Left lung (tissue), 14 donors: ENCODE data around the gene ZNF30. TPM values are rescaled to one million over a fixed set of nuclear protein-coding genes. Genes with fewer than 3 reads are reported as not detected.

Experiments used
- ATAC-seq: fragments of 200-7000 bp; cut with Tn5 transposase; one replicate; pipeline ENCODE4 v1.9.1; 2020; ENCODE audit warnings: moderate library complexity
- DNase-seq, 4 donors: peaks; one replicate each; pipeline ENCODE4 v3.0.0-alpha.2; 2013 to 2020
- H3K27ac ChIP-seq, 2 donors: fragments of 200-600 bp; sonication (generic) in 1 of 2; one replicate each; pipeline versions ENCODE4 v1.5.0 to v1.8.0; 2020 to 2021
- H3K27me3 ChIP-seq, 2 donors: fragments of 200-600 bp; sonication (generic) in 1 of 2; one replicate each; pipeline versions ENCODE4 v1.5.0 to v1.8.0; 2020 to 2021
- H3K36me3 ChIP-seq, 2 donors: fragments of 200-600 bp; sonication (generic) in 1 of 2; one replicate each; pipeline versions ENCODE4 v1.5.0 to v1.8.0; 2020 to 2021
- H3K4me1 ChIP-seq, 2 donors: fragments of 200-600 bp; one replicate each; pipeline ENCODE4 v1.8.0; 2021
- H3K4me3 ChIP-seq, 2 donors: fragments of 200-600 bp; sonication (generic) in 1 of 2; one replicate each; pipeline versions ENCODE4 v1.5.0 to v1.8.0; 2020 to 2021; ENCODE audit warnings: mild to moderate bottlenecking in 1 of 2
- H3K9me3 ChIP-seq, 2 donors: fragments of 200-600 bp; sonication (generic) in 1 of 2; one replicate each; pipeline versions ENCODE4 v1.5.0 to v1.8.0; 2020 to 2021
- intact Hi-C, 2 donors: fragments of 100-400 bp; cut with DNase I; formaldehyde crosslinking; loops; one replicate each; pipeline versions ENCODE4 v1.11.2 to v1.14.2; 2022
- long read RNA-seq, 12 donors: library from polyadenylated mRNA in 2 of 12; unstranded in 2 of 12; transcript quantifications; one replicate each; pipeline ENCODE4 v2.0.0 and lab custom pipeline, GENCODE V29; 2019 to 2026
- polyA plus RNA-seq, 6 donors: library from polyadenylated mRNA; unstranded; fragments of 120-200 nt; gene quantifications; one replicate each; pipeline ENCODE4 v1.2.1, GENCODE V29; 2013; ENCODE audit not compliant: insufficient read length in 6 of 6
- total RNA-seq, 2 donors: library from RNA; stranded (reverse); fragmentation: NEBNext Ultra II Directional; extraction: Animal tissue kit (Norgen Biotek cat#: 25700); gene quantifications; one replicate each; pipeline ENCODE4 v1.2.1, GENCODE V29; 2021
- TF ChIP-seq, protein P1 (sequence below), 2 donors: fragments of 200-600 bp; sonication (generic) in 1 of 2; IDR thresholded peaks; one replicate each; pipeline versions ENCODE4 v1.5.0 to v1.8.0; 2021; ENCODE audit warnings: antibody characterized with exemption in 2 of 2
- donor health status: DM: no; HTN: yes; CAD: no.
- donor health status: DM: no; HTN: no; CAD: no.

Gene ZNF30
- total RNA-seq: 1 to 10 TPM; 3.5 to 4.3 TPM
- 10 to 100 TPM in 1 of 6 donors, 1 to 10 TPM in 5; 6.4 to 10.4 (median 8.4) TPM for polyA plus RNA-seq
- long read RNA-seq, donor 1, partial matches to known transcripts: 0 of 2 reads
- long read RNA-seq, donor 1, other reads (novel, unspliced or antisense): 0 of 2 reads
- long read RNA-seq, donor 2, partial matches to known transcripts: 0 of 1 reads
- long read RNA-seq, donor 2, other reads (novel, unspliced or antisense): 0 of 1 reads
- long read RNA-seq, donor 3, partial matches to known transcripts: 0 of 1 reads
- long read RNA-seq, donor 3, other reads (novel, unspliced or antisense): 0 of 1 reads
- long read RNA-seq, donor 4, partial matches to known transcripts: 0 of 1 reads
- long read RNA-seq, donor 4, other reads (novel, unspliced or antisense): 1 of 1 reads
- long read RNA-seq, donor 5: 0 reads
- long read RNA-seq, donor 6, partial matches to known transcripts: 0 of 1 reads
- long read RNA-seq, donor 6, other reads (novel, unspliced or antisense): 0 of 1 reads
- long read RNA-seq, donor 7, partial matches to known transcripts: 0 of 1 reads
- long read RNA-seq, donor 7, other reads (novel, unspliced or antisense): 0 of 1 reads
- long read RNA-seq, donor 8, partial matches to known transcripts: 0 of 2 reads
- long read RNA-seq, donor 8, other reads (novel, unspliced or antisense): 0 of 2 reads
- long read RNA-seq, donor 9: 0 reads
- long read RNA-seq, donor 10, partial matches to known transcripts: 0 of 1 reads
- long read RNA-seq, donor 10, other reads (novel, unspliced or antisense): 1 of 1 reads
- long read RNA-seq, donor 11: 0 reads
- long read RNA-seq, donor 12: 0 reads

GRCh38 chr19:34926685-34927375 lies at the start of gene ZNF30:
TSS of gene ZNF30 (plus strand) at chr19:34926903. CDS start at chr19:34929948, 3,045 bp downstream.
- Histone ChIP-seq H3K4me1 (peaks cover 7 to 15% of the 10 kb centered on the region in 2 donors), H3K9me3 (no peaks in the 10 kb centered on the region), H3K27me3 (peaks cover 0 to 15% of the 10 kb centered on the region in 2 donors), H3K4me3 (peak within 1 kb of the TSS; percentile 54 to 73), H3K36me3 (peaks cover 0 to 3% of the 10 kb centered on the region in 2 donors), H3K27ac (peak within 1 kb of the TSS; percentile 74 to 77)
- DNase-seq (peak; percentile 83 to 96 (median 94)), ATAC-seq (peak; percentile 100)
- TF ChIP-seq, protein P1, sequence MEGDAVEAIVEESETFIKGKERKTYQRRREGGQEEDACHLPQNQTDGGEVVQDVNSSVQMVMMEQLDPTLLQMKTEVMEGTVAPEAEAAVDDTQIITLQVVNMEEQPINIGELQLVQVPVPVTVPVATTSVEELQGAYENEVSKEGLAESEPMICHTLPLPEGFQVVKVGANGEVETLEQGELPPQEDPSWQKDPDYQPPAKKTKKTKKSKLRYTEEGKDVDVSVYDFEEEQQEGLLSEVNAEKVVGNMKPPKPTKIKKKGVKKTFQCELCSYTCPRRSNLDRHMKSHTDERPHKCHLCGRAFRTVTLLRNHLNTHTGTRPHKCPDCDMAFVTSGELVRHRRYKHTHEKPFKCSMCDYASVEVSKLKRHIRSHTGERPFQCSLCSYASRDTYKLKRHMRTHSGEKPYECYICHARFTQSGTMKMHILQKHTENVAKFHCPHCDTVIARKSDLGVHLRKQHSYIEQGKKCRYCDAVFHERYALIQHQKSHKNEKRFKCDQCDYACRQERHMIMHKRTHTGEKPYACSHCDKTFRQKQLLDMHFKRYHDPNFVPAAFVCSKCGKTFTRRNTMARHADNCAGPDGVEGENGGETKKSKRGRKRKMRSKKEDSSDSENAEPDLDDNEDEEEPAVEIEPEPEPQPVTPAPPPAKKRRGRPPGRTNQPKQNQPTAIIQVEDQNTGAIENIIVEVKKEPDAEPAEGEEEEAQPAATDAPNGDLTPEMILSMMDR (IDR thresholded peaks at IDR 0.05): no peak
- intact Hi-C loops: no loop called here

DNA sequence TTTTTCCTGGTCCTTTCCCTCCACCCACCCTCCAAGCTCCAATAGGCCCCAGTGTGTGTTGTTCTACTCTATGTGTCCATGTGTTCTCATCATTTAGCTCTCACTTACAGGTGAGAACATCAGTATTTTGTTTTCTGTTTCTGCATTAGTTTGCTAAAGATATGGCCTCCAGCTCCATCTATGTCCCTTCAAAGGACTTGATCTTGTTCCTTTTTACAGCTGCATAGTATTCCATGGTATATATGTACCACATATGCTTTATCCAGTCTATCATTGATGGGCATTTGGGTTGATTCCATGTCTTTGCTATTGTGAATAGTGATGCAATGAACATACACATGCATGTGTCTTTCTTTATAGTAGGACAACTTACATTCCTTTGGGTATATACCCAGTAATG lies 47.1 kb upstream of the ZNF30 start:
- TF ChIP-seq, protein P1 (IDR thresholded peaks at IDR 0.05): no peak
- ATAC-seq (no peak), DNase-seq (no peak)
- Histone ChIP-seq H3K27ac (no peak overlapping the region), H3K27me3 (no peaks in the 10 kb centered on the region), H3K9me3 (peaks cover 0 to 5% of the 10 kb centered on the region in 2 donors), H3K4me3 (no peak overlapping the region), H3K36me3 (no peaks in the 10 kb centered on the region), H3K4me1 (no peaks in the 10 kb centered on the region)
- intact Hi-C loops: no loop called here

DNA sequence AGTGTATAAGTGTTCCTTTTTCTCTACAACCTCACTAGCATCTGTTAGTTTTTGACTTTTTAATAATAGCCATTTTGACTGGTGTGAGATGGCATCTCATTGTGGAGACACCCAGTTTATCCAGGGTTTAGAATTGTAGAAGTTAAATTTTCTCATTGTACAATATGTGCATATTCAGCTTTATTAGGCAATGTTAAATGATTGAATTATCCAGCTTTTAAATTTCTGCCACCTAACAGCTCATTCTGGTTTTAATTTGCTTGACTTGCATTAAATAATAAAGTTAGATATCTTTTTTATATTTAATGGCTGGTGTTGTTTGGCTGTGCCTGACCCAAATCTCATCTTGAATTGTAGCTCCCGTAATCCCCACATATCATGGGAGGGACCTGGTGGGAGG lies 46.7 kb upstream of the ZNF30 start:
- no peak for DNase-seq
- TF ChIP-seq, protein P1 (IDR thresholded peaks at IDR 0.05): no peak
- no peaks in the 10 kb centered on the region for H3K4me1 ChIP-seq
- H3K27ac ChIP-seq: no peak overlapping the region
- H3K27me3 ChIP-seq: no peaks in the 10 kb centered on the region
- ATAC-seq: no peak
- peaks cover 0 to 10% of the 10 kb centered on the region in 2 donors for H3K9me3 ChIP-seq
- H3K4me3 ChIP-seq: no peak overlapping the region
- intact Hi-C loops: no loop called here
- H3K36me3 ChIP-seq: no peaks in the 10 kb centered on the region

GRCh38 chr19:34881982-34882381 lies 44.7 kb upstream of the ZNF30 start:
- peaks cover 6 to 28% of the 10 kb centered on the region in 2 donors for H3K9me3 ChIP-seq
- H3K4me3 ChIP-seq: no peak overlapping the region
- no peak overlapping the region for H3K27ac ChIP-seq
- TF ChIP-seq, protein P1 (IDR thresholded peaks at IDR 0.05): no peak
- DNase-seq (no peak), ATAC-seq (no peak)
- no peaks in the 10 kb centered on the region for H3K4me1 ChIP-seq
- intact Hi-C loops: no loop called here
- H3K36me3 ChIP-seq: no peaks in the 10 kb centered on the region
- no peaks in the 10 kb centered on the region for H3K27me3 ChIP-seq
